Coronary artery (tissue), 2 donors: Measurements from ENCODE around the gene MET.

ENCODE experiments used
- DNase-seq: peaks from one replicate; pipeline ENCODE4 v3.0.0-alpha.2; 2017; ENCODE audit warnings: low spot score
- H3K27ac ChIP-seq, 2 donors: fragments of 200-600 bp; sonication (generic); one replicate each; pipeline ENCODE4 v1.5.1; 2016 to 2019
- H3K4me3 ChIP-seq: fragments of 200-600 bp; sonication (generic); 2 replicates; pipeline ENCODE4 v1.5.1; 2016; ENCODE audit warnings: mild to moderate bottlenecking, moderate library complexity
- TF ChIP-seq, protein P1 (sequence below): fragments of 200-600 bp; sonication (generic); IDR thresholded peaks from one replicate; pipeline ENCODE4 v1.5.1; 2019; ENCODE audit warnings: antibody characterized with exemption

The MET gene

DNA sequence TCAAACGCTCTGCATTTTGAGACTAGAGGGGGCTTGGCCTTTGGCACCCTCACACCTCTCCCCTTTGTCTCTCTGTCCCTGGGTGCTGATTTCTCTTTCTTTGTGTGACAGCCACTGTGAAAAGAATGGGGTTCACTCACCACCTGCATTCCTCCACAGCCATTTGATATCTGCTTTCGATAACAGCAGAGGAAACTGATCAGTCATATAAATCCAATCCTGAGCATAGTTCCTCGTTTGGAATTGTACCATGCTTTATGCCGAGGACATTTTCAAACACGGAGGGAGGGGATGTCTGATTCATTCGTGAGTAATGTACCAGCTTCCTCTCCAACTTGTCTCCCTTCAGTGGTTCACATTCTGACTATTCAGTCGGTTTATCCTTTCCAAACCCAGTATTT is 15.8 kb downstream of the MET start:
- TF ChIP-seq, protein P1, sequence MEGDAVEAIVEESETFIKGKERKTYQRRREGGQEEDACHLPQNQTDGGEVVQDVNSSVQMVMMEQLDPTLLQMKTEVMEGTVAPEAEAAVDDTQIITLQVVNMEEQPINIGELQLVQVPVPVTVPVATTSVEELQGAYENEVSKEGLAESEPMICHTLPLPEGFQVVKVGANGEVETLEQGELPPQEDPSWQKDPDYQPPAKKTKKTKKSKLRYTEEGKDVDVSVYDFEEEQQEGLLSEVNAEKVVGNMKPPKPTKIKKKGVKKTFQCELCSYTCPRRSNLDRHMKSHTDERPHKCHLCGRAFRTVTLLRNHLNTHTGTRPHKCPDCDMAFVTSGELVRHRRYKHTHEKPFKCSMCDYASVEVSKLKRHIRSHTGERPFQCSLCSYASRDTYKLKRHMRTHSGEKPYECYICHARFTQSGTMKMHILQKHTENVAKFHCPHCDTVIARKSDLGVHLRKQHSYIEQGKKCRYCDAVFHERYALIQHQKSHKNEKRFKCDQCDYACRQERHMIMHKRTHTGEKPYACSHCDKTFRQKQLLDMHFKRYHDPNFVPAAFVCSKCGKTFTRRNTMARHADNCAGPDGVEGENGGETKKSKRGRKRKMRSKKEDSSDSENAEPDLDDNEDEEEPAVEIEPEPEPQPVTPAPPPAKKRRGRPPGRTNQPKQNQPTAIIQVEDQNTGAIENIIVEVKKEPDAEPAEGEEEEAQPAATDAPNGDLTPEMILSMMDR: no peak
- no peak for DNase-seq
- no peak overlapping the region for H3K4me3 ChIP-seq
- no peak overlapping the region for H3K27ac ChIP-seq

DNA sequence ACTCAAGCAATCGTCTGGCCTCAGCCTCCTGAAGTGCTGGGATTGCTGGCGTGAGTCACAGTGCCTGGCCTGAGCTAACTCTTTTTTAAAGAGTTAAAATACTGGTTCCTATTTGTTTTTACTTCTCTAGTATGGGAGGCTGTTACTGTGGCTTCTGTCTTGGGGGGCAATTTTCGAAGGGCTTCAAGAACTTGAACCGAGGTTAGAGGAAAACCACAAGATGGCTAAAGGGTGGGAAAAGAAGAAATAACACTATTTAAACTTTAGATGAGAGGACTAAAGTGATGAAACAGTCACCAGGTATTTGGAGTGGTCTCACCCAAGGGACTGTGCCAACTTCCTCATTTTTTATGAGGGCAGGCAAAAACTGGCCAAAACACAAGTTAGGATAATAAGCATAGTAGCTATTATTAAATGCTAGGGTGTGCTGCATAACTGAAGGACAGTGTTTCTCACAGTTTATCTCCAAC is 17.8 kb downstream of the MET start:
- TF ChIP-seq, protein P1: no peak
- Histone ChIP-seq H3K4me3 (no peak overlapping the region), H3K27ac (no peak overlapping the region)
- no peak for DNase-seq

DNA sequence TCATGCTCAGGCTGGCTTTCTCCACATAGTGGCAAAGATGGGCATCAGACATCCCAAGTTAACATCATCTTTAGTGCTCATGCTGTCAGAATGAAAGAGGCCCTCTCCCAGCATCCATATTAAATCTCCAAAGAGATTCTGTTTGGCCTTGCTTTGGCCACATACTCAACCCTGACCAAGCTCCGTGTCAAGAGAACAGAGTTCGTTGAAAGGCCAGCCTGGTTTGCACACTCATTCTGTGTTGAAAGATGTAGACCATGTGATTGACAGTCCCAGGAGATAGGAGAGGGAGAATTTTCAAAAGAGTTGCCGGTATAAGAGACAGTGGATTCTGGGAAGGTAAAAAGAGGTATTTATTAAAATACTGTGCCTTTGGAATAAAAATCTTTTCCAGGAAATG is 19.7 kb downstream of the MET start:
- no peak for DNase-seq
- H3K4me3 ChIP-seq: no peak overlapping the region
- no peak overlapping the region for H3K27ac ChIP-seq
- TF ChIP-seq, protein P1: no peak

DNA sequence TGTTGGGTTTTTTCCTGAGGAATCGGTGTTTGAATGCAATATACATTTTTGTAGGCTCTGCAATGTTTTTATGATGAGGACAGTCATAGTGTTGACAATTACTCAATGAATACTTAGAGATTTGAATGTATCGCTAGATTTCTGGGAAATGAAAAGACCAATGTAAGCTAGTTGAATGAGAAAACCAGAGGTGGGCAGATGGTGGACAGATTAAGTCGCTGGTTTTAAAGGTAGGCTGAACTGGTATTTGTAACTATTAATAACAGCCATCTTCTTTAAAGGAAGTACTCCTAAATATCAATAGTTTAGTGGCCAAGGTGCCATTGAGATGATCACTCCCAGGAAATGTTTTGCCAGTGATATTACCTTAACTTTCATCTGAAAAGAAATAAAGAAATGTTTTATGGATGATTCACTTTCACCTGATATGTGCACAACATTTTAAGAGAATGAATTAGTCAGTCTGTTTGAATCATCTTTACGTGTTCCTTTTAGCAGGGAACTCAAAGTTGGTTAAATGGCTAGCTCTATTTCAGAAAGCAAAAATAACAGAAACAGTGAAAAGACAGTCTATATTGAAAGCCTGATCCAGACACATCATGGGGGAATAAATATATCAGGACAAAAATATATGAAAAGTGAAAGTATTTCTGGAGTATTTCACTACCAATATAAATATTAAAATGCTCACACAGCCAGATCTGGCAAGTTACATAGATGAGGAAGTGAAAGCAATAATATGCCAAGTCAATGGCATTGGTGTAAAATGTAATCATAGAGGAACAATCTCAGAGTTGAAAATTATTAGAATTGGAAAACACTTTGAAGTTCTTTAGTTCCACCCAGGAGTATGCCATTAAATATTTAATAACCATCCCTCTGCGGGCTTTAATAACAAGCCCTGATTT is 20.7 kb downstream of the MET start:
- no peak overlapping the region for H3K4me3 ChIP-seq
- no peak overlapping the region for H3K27ac ChIP-seq
- DNase-seq: no peak
- TF ChIP-seq, protein P1: no peak

DNA sequence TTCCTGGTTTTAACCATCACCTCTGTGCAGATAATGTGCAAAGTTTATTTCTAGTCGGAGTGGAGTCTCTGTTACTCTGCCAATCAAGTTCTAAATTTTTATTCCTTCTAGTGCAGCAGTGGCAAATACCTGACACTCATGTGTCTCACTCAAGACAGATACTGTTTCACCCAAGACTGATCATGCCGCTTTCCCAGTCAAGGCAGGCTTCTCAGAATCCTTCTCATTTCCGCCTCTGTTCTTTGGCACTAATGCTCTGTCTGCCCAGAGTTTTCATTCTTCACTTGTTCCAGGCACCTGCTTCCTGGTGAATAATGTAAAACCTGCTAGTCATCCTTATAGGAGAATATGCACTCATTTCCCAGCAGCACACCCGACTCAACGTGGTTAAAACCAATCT is 24.7 kb downstream of the MET start:
- H3K4me3 ChIP-seq: no peak overlapping the region
- no peak overlapping the region for H3K27ac ChIP-seq

DNA sequence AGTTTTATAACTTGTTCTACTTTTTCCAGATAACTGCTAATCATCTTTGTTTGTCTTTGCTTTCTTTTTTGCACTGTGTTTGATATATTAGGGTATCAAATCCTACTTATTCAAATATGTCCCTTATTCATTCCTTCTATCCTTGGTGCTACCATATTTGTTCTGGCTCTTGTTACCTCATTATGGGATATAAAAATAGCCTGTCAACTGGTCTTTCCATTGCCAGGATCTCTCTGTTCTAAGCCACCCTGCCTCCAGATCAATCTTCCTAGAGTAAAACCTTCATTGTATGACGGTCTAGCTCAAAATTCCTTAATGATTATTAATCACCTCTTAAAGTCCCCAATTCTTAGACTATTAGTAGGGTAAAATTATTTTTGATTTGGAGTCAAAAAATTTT is 25.2 kb downstream of the MET start:
- no peak overlapping the region for H3K27ac ChIP-seq
- DNase-seq: no peak
- H3K4me3 ChIP-seq: no peak overlapping the region
- TF ChIP-seq, protein P1: no peak

More for the DNA sequence above, 24.7 kb downstream of the MET start:
- no peak for DNase-seq
- TF ChIP-seq, protein P1: no peak

DNA sequence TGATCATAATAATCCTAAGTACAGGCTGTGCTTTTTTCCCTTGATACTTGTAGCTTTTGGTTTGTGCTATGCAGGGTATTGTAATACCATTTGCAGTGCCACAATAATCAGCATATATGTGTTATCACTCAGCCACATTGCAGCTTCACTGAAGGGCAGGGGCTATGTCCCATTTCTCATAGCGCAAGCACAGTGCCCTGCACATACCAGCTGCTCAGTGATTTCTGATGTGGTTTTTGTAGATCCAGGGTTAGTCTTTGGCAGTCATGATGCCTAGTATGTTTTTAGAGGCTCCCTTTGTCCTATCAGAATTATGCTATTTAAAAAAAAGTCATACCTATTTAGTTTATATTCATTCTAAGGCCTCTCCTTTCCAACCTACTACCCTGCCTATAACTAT is 25.8 kb downstream of the MET start:
- TF ChIP-seq, protein P1: no peak
- no peak for DNase-seq
- H3K27ac ChIP-seq: no peak overlapping the region
- H3K4me3 ChIP-seq: no peak overlapping the region
